HG03108 (cell line): Measurements from ENCODE around the gene COPG1.
"Not testable (repeated sequence)": the region's sequence is repeated elsewhere in the genome, so short reads cannot be mapped to it uniquely, and the experiment has no call there.

Experiments
- ATAC-seq: cut with Tn5 transposase; IDR thresholded peaks from one replicate; pipeline ENCODE4 v1.9.1; 2021; ENCODE audit warnings: moderate library complexity; ENCODE audit not compliant: unreplicated experiment

The COPG1 gene

GRCh38 chr3:129249284-129250065 is at the start of gene COPG1:
Gene COPG1 (plus strand): TSS chr3:129249606. CDS start chr3:129249710, 104 bp downstream.
- ATAC-seq, result peak; percentile 83

- no peak for ATAC-seq
Observed at GRCh38 chr3:129204473-129204872, 44.9 kb upstream of the COPG1 start.

GRCh38 chr3:129205109-129205832 is 44.1 kb upstream of the COPG1 start:
- ATAC-seq, result no peak

GRCh38 chr3:129207479-129207878 is 41.9 kb upstream of the COPG1 start:
- no peak for ATAC-seq

- ATAC-seq, result no peak
Observed at GRCh38 chr3:129211345-129211744, 38.1 kb upstream of the COPG1 start.

- ATAC-seq, result no peak
Observed at GRCh38 chr3:129211772-129212171, 37.6 kb upstream of the COPG1 start.

- no peak for ATAC-seq
Observed at GRCh38 chr3:129213238-129213637, 36.2 kb upstream of the COPG1 start.

- ATAC-seq, result no peak
Observed at GRCh38 chr3:129218742-129219141, 30.7 kb upstream of the COPG1 start.

- not testable (repeated sequence) for ATAC-seq
Observed at GRCh38 chr3:129224387-129224786, 25.0 kb upstream of the COPG1 start.

GRCh38 chr3:129224984-129225393 is 24.4 kb upstream of the COPG1 start:
- ATAC-seq, result no peak

GRCh38 chr3:129226374-129226773 is 23.0 kb upstream of the COPG1 start:
- no peak for ATAC-seq

GRCh38 chr3:129228891-129229585 is 20.4 kb upstream of the COPG1 start:
- ATAC-seq, result no peak

- no peak for ATAC-seq
Observed at GRCh38 chr3:129230311-129231019, 18.9 kb upstream of the COPG1 start.

- ATAC-seq, result no peak
Observed at GRCh38 chr3:129231331-129232119, 17.9 kb upstream of the COPG1 start.

- peak; percentile 94 for ATAC-seq
Observed at GRCh38 chr3:129233538-129233937, 15.9 kb upstream of the COPG1 start.

GRCh38 chr3:129234441-129234840 is 15.0 kb upstream of the COPG1 start:
- no peak for ATAC-seq

- no peak for ATAC-seq
Observed at GRCh38 chr3:129235344-129235917, 14.0 kb upstream of the COPG1 start.

GRCh38 chr3:129238945-129239705 is 10.3 kb upstream of the COPG1 start:
- ATAC-seq, result no peak

GRCh38 chr3:129239991-129240390 is 9.4 kb upstream of the COPG1 start:
- no peak for ATAC-seq
